Measurements from ENCODE around the gene AKAIN1. TPM values are rescaled to one million over a fixed set of nuclear protein-coding genes. Genes with fewer than 3 reads are reported as not detected.

AKAIN1 gene
- total RNA-seq, 1 experiment from 2014 or later: not detected

- ATAC-seq (no peak), DNase-seq (ENCODE audit: low read depth, low spot score) (no peak)
- H3K4me3 ChIP-seq (ENCODE audit: low read depth in 2 of 2, low read length in 2 of 2): no peak overlapping the region
- no peaks in the 10 kb centered on the region for H3K4me1 ChIP-seq (ENCODE audit: control insufficient read depth, insufficient read depth, low read length)
- in situ Hi-C loops (cut with HindIII; ENCODE audit: low pct_unique_long_range_greater_than_20kb, low sequenced_read_pairs) (no loop called here), intact Hi-C loops (cut with micrococcal nuclease; ENCODE audit: unreplicated experiment) (no loop called here)
- ChIA-PET CTCF (no interaction called here), POLR2A (interaction anchor here (0.5 kb wide), 1 partner anchor 31 kb away, joined by 3 read pairs; no protein-coding TSS in a partner anchor)
- no TSS peak for BruUV-seq (replicated peaks)
- TF ChIP-seq TCF7L2 (IDR thresholded peaks at IDR 0.05; ENCODE audit: low read depth, low read length): no peak
- no peak for TF ChIP-seq REST (IDR thresholded peaks at IDR 0.05; ENCODE audit: insufficient read depth in 1 of 2, low read depth in 2 of 2, low read length in 1 of 2)
- no peak for TF ChIP-seq POLR2AphosphoS5 (IDR thresholded peaks at IDR 0.05; ENCODE audit: low read depth, low read length)
- no peak for TF ChIP-seq SIN3A (IDR thresholded peaks at IDR 0.05; ENCODE audit: borderline replicate concordance, insufficient read depth, low read depth, low read length)
- TF ChIP-seq CTCF (IDR thresholded peaks at IDR 0.05): no peak
- no peaks in the 10 kb centered on the region for H3K27me3 ChIP-seq (ENCODE audit: control insufficient read depth, insufficient read depth, low read length)
- H3K36me3 ChIP-seq (ENCODE audit: control insufficient read depth, insufficient read depth, low read length): no peaks in the 10 kb centered on the region
- no peaks in the 10 kb centered on the region for H3K9me3 ChIP-seq (ENCODE audit: control insufficient read depth, insufficient read depth, low read depth, low read length)
- H3K27ac ChIP-seq (ENCODE audit: low read length): no peak overlapping the region
Observed at GRCh38 chr18:5097116-5097703, 99.8 kb downstream of the AKAIN1 start.

GRCh38 chr18:5095239-5095638 is 101.8 kb downstream of the AKAIN1 start:
- in situ Hi-C loops (cut with HindIII; ENCODE audit: low pct_unique_long_range_greater_than_20kb, low sequenced_read_pairs) (no loop called here), intact Hi-C loops (cut with micrococcal nuclease; ENCODE audit: unreplicated experiment) (no loop called here)
- CTCF ChIA-PET: interaction anchor here (0.6 kb wide), 1 partner anchor 1404 kb away, joined by 3 read pairs; no protein-coding TSS in a partner anchor
- DNase-seq (ENCODE audit: low read depth, low spot score): no peak
- H3K4me3 ChIP-seq (ENCODE audit: low read depth in 2 of 2, low read length in 2 of 2): no peak overlapping the region
- no peak overlapping the region for H3K27ac ChIP-seq (ENCODE audit: low read length)
- POLR2A ChIA-PET: no interaction called here
- no peak for ATAC-seq
- TF ChIP-seq CTCF (IDR thresholded peaks at IDR 0.05) (no peak), REST (IDR thresholded peaks at IDR 0.05; ENCODE audit: insufficient read depth in 1 of 2, low read depth in 2 of 2, low read length in 1 of 2) (no peak), SIN3A (IDR thresholded peaks at IDR 0.05; ENCODE audit: borderline replicate concordance, insufficient read depth, low read depth, low read length) (no peak), POLR2AphosphoS5 (IDR thresholded peaks at IDR 0.05; ENCODE audit: low read depth, low read length) (no peak), TCF7L2 (IDR thresholded peaks at IDR 0.05; ENCODE audit: low read depth, low read length) (no peak)
- BruUV-seq (replicated peaks): no TSS peak
- H3K27me3 ChIP-seq (ENCODE audit: control insufficient read depth, insufficient read depth, low read length): no peaks in the 10 kb centered on the region
- no peaks in the 10 kb centered on the region for H3K4me1 ChIP-seq (ENCODE audit: control insufficient read depth, insufficient read depth, low read length)
- H3K9me3 ChIP-seq (ENCODE audit: control insufficient read depth, insufficient read depth, low read depth, low read length): no peaks in the 10 kb centered on the region
- no peaks in the 10 kb centered on the region for H3K36me3 ChIP-seq (ENCODE audit: control insufficient read depth, insufficient read depth, low read length)
